ENCODE data around the gene SLC30A3. TPM values are rescaled to one million over a fixed set of nuclear protein-coding genes. Genes with fewer than 3 reads are reported as not detected.
"Not testable (repeated sequence)": the region's sequence is repeated elsewhere in the genome, so short reads cannot be mapped to it uniquely, and the experiment has no call there.

SLC30A3 gene
- total RNA-seq, 6 experiments from 2014 or later: not detected

GRCh38 chr2:27271631-27272340 lies 8.9 kb upstream of the SLC30A3 start:
- Mint-ChIP-seq H3K27ac (no peak overlapping the region), H3K4me3 (no peak overlapping the region), H3K9me3 (no peaks in the 10 kb centered on the region), H3K4me1 (ENCODE audit: low read depth) (peaks cover 16% of the 10 kb centered on the region), H3K27me3 (ENCODE audit: insufficient read depth) (peaks cover 12% of the 10 kb centered on the region), H3K36me3 (ENCODE audit: low read depth) (no peaks in the 10 kb centered on the region)
- no peak for DNase-seq
- TF ChIP-seq CTCF (IDR thresholded peaks at IDR 0.05): no peak

- Mint-ChIP-seq H3K27ac (no peak overlapping the region), H3K4me3 (no peak overlapping the region), H3K27me3 (ENCODE audit: insufficient read depth) (peaks cover 12% of the 10 kb centered on the region), H3K4me1 (ENCODE audit: low read depth) (peaks cover 16% of the 10 kb centered on the region), H3K36me3 (ENCODE audit: low read depth) (no peaks in the 10 kb centered on the region), H3K9me3 (no peaks in the 10 kb centered on the region)
- TF ChIP-seq CTCF (IDR thresholded peaks at IDR 0.05): no peak
- no peak for DNase-seq
Measured at GRCh38 chr2:27270670-27271069, 7.8 kb upstream of the SLC30A3 start.

- H3K27ac Mint-ChIP-seq: no peak overlapping the region
- DNase-seq: no peak
- H3K27me3 Mint-ChIP-seq (ENCODE audit: insufficient read depth): peaks cover 12% of the 10 kb centered on the region
- no peaks in the 10 kb centered on the region for H3K9me3 Mint-ChIP-seq
- peaks cover 16% of the 10 kb centered on the region for H3K4me1 Mint-ChIP-seq (ENCODE audit: low read depth)
- H3K36me3 Mint-ChIP-seq (ENCODE audit: low read depth): no peaks in the 10 kb centered on the region
- no peak overlapping the region for H3K4me3 Mint-ChIP-seq
- TF ChIP-seq CTCF (IDR thresholded peaks at IDR 0.05): no peak
Measured at GRCh38 chr2:27270131-27270530, 7.3 kb upstream of the SLC30A3 start.

GRCh38 chr2:27268296-27268695 lies 5.4 kb upstream of the SLC30A3 start:
- not testable (repeated sequence) for H3K4me3 Mint-ChIP-seq; H3K27ac Mint-ChIP-seq; H3K9me3 Mint-ChIP-seq; H3K36me3 Mint-ChIP-seq (ENCODE audit: low read depth); DNase-seq
- Mint-ChIP-seq H3K27me3 (ENCODE audit: insufficient read depth) (peaks cover 24% of the 10 kb centered on the region), H3K4me1 (ENCODE audit: low read depth) (peaks cover 22% of the 10 kb centered on the region)

- DNase-seq: no peak
- Mint-ChIP-seq H3K36me3 (ENCODE audit: low read depth) (no peaks in the 10 kb centered on the region), H3K27ac (no peak overlapping the region), H3K4me1 (ENCODE audit: low read depth) (peaks cover 19% of the 10 kb centered on the region), H3K9me3 (no peaks in the 10 kb centered on the region), H3K27me3 (ENCODE audit: insufficient read depth) (peaks cover 34% of the 10 kb centered on the region), H3K4me3 (no peak overlapping the region)
- no peak for TF ChIP-seq CTCF (IDR thresholded peaks at IDR 0.05)
Measured at GRCh38 chr2:27265536-27265870, 2.7 kb upstream of the SLC30A3 start.

GRCh38 chr2:27264753-27265535 lies 2.1 kb upstream of the SLC30A3 start:
- Mint-ChIP-seq H3K27ac (no peak overlapping the region), H3K4me1 (ENCODE audit: low read depth) (peaks cover 14% of the 10 kb centered on the region), H3K4me3 (peak overlapping the region; percentile 62), H3K27me3 (ENCODE audit: insufficient read depth) (peaks cover 36% of the 10 kb centered on the region), H3K36me3 (ENCODE audit: low read depth) (no peaks in the 10 kb centered on the region), H3K9me3 (no peaks in the 10 kb centered on the region)
- TF ChIP-seq CTCF (IDR thresholded peaks at IDR 0.05): peak; percentile 73
- DNase-seq: peak; percentile 28

All from HFFc6 (cell line).